Activated T-helper 17 cell treated with anti-CD3 and anti-CD28 coated beads, Interleukin-2, amount 50 U/mL, for 72 hours (primary cell): ENCODE measurements around the gene LRP5. TPM values are rescaled to one million over a fixed set of nuclear protein-coding genes. Genes with fewer than 3 reads are reported as not detected.

ENCODE experiments used
- ATAC-seq: fragments of 150-1000 bp; cut with Tn5 transposase; replicated peaks from 2 replicates; pipeline ENCODE4 v1.10.0; 2021; ENCODE audit warnings: mild to moderate bottlenecking, moderate library complexity
- H3K27ac Mint-ChIP-seq: one replicate; pipeline ENCODE4 v1.8.0; 2022; ENCODE audit warnings: mixed read lengths
- H3K27me3 Mint-ChIP-seq: one replicate; pipeline ENCODE4 v1.8.0; 2022; ENCODE audit warnings: mixed read lengths
- H3K36me3 Mint-ChIP-seq: one replicate; pipeline ENCODE4 v1.8.0; 2022; ENCODE audit warnings: low read depth, mild to moderate bottlenecking, mixed read lengths
- H3K4me1 Mint-ChIP-seq: one replicate; pipeline ENCODE4 v1.8.0; 2022; ENCODE audit warnings: mixed read lengths
- H3K4me3 Mint-ChIP-seq: one replicate; pipeline ENCODE4 v1.8.0; 2022; ENCODE audit warnings: mild to moderate bottlenecking, mixed read lengths
- H3K9me3 Mint-ChIP-seq: one replicate; pipeline ENCODE4 v1.8.0; 2022; ENCODE audit warnings: mixed read lengths
- total RNA-seq, 2 donors: library from RNA; stranded (reverse); gene quantifications; one replicate each; pipeline ENCODE4 v1.2.3, GENCODE V29; 2022

Gene LRP5
- total RNA-seq, 2 donors from 2014 or later: 4.6 to 6.0 TPM

GRCh38 chr11:68326334-68327215, 14.2 kb downstream of the LRP5 start:
- Mint-ChIP-seq H3K36me3 (no peaks in the 10 kb centered on the region), H3K27ac (no peak overlapping the region), H3K4me3 (no peak overlapping the region), H3K27me3 (no peaks in the 10 kb centered on the region), H3K4me1 (peaks cover 10% of the 10 kb centered on the region), H3K9me3 (no peaks in the 10 kb centered on the region)
- no peak for ATAC-seq

- H3K9me3 Mint-ChIP-seq: no peaks in the 10 kb centered on the region
- H3K36me3 Mint-ChIP-seq: no peaks in the 10 kb centered on the region
- no peaks in the 10 kb centered on the region for H3K27me3 Mint-ChIP-seq
- ATAC-seq: no peak
- H3K4me1 Mint-ChIP-seq: peaks cover 18% of the 10 kb centered on the region
- H3K4me3 Mint-ChIP-seq: no peak overlapping the region
- H3K27ac Mint-ChIP-seq: no peak overlapping the region
Measured at GRCh38 chr11:68327586-68328370, 15.4 kb downstream of the LRP5 start.

GRCh38 chr11:68328374-68329091, 16.1 kb downstream of the LRP5 start:
- H3K4me1 Mint-ChIP-seq: peaks cover 21% of the 10 kb centered on the region
- no peak overlapping the region for H3K27ac Mint-ChIP-seq
- no peaks in the 10 kb centered on the region for H3K36me3 Mint-ChIP-seq
- ATAC-seq: no peak
- no peak overlapping the region for H3K4me3 Mint-ChIP-seq
- no peaks in the 10 kb centered on the region for H3K9me3 Mint-ChIP-seq
- H3K27me3 Mint-ChIP-seq: no peaks in the 10 kb centered on the region

GRCh38 chr11:68329536-68329935, 17.1 kb downstream of the LRP5 start:
- no peak for ATAC-seq
- Mint-ChIP-seq H3K9me3 (no peaks in the 10 kb centered on the region), H3K36me3 (no peaks in the 10 kb centered on the region), H3K27me3 (no peaks in the 10 kb centered on the region), H3K4me3 (no peak overlapping the region), H3K4me1 (peaks cover 21% of the 10 kb centered on the region), H3K27ac (no peak overlapping the region)

DNA sequence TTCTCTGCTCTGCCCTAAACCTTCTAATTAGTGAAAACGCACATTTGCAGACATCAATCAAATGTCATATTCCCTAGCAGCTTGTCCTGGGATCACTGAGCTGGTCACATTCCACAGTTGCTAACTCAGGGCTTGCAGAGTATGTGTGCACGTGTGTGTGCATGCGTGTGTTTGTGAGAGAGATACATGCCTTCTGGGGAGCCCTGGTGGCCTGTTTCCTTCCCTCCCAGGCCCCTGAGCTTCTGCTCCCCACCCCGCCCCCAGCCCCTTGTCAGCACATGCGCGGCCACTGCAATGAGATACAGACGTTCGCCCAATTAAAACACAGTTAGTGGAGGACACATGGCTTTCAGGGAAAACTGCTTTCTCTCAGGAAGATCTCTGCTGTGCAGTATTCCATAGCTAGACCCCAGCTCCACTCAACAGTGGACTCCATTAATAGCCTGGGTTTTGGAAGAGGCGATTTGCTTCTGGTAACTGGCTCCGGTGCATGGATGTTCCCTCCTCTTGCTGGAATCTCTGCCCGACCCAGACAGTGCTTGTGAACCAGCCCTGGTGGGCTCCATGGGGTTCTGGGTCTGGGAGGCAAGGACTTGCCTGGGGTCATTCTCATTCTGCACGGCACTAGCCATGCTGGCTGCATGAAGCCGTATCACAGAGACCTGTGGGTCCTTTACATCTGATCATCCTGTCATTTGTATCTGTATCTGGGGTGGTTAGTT, 17.7 kb downstream of the LRP5 start:
- Mint-ChIP-seq H3K27me3 (no peaks in the 10 kb centered on the region), H3K4me1 (peaks cover 21% of the 10 kb centered on the region), H3K9me3 (no peaks in the 10 kb centered on the region), H3K36me3 (no peaks in the 10 kb centered on the region), H3K4me3 (no peak overlapping the region), H3K27ac (no peak overlapping the region)
- no peak for ATAC-seq

GRCh38 chr11:68330700-68331337, 18.4 kb downstream of the LRP5 start:
- Mint-ChIP-seq H3K36me3 (no peaks in the 10 kb centered on the region), H3K27ac (no peak overlapping the region), H3K27me3 (no peaks in the 10 kb centered on the region), H3K9me3 (no peaks in the 10 kb centered on the region), H3K4me1 (peaks cover 24% of the 10 kb centered on the region), H3K4me3 (peak overlapping the region; percentile 12)
- no peak for ATAC-seq

DNA sequence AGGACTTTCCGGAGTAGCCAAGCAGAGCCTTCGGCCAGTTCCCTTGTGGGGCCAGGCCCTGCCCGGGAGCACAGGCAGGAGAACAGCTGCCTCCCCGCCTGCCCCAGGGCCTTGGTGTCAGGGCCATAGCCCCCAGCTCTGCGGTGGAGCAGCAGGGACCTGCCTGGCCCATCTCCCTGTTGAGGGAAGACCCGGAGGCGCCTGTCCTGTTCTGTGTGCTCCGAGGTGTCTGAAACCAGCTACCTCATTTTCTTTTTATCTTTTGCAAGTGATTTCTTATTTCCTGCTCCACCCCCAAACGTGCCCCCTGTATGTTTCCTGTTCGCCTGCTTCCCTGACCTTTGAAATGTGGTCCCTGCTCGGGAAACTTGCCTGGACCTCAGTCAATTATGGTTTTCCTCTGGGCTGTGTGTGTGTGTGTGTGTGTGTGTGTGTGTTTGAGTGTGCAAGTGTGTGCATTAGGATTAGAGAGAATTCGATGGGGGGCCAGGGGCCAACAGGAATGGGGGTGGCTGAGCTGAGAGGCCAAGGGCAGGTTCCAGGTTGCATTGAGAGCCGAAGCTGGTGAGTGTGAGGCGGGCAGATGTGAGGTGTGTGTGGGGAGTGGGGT, 19.1 kb downstream of the LRP5 start:
- Mint-ChIP-seq H3K4me1 (peaks cover 26% of the 10 kb centered on the region), H3K4me3 (peak overlapping the region; percentile 12)

GRCh38 chr11:68332186-68332585, 19.8 kb downstream of the LRP5 start:
- Mint-ChIP-seq H3K27ac (peak overlapping the region; percentile 13), H3K36me3 (no peaks in the 10 kb centered on the region), H3K9me3 (no peaks in the 10 kb centered on the region), H3K4me3 (no peak overlapping the region), H3K27me3 (no peaks in the 10 kb centered on the region), H3K4me1 (peaks cover 32% of the 10 kb centered on the region)
- no peak for ATAC-seq

More for the DNA sequence above, 19.1 kb downstream of the LRP5 start:
- peak overlapping the region; percentile 13 for H3K27ac Mint-ChIP-seq
- no peaks in the 10 kb centered on the region for H3K9me3 Mint-ChIP-seq
- no peaks in the 10 kb centered on the region for H3K27me3 Mint-ChIP-seq
- no peaks in the 10 kb centered on the region for H3K36me3 Mint-ChIP-seq
- ATAC-seq: no peak

- Mint-ChIP-seq H3K27me3 (no peaks in the 10 kb centered on the region), H3K4me3 (no peak overlapping the region), H3K9me3 (no peaks in the 10 kb centered on the region), H3K36me3 (no peaks in the 10 kb centered on the region), H3K4me1 (peaks cover 36% of the 10 kb centered on the region), H3K27ac (no peak overlapping the region)
- ATAC-seq: no peak
Measured at GRCh38 chr11:68333173-68333572, 20.8 kb downstream of the LRP5 start.

GRCh38 chr11:68334923-68335322, 22.5 kb downstream of the LRP5 start:
- H3K4me3 Mint-ChIP-seq: no peak overlapping the region
- peaks cover 43% of the 10 kb centered on the region for H3K4me1 Mint-ChIP-seq
- no peak overlapping the region for H3K27ac Mint-ChIP-seq
- H3K36me3 Mint-ChIP-seq: no peaks in the 10 kb centered on the region
- ATAC-seq: no peak
- no peaks in the 10 kb centered on the region for H3K27me3 Mint-ChIP-seq
- no peaks in the 10 kb centered on the region for H3K9me3 Mint-ChIP-seq

GRCh38 chr11:68335683-68336082, 23.3 kb downstream of the LRP5 start:
- no peak for ATAC-seq
- H3K9me3 Mint-ChIP-seq: no peaks in the 10 kb centered on the region
- H3K4me3 Mint-ChIP-seq: no peak overlapping the region
- H3K36me3 Mint-ChIP-seq: no peaks in the 10 kb centered on the region
- no peak overlapping the region for H3K27ac Mint-ChIP-seq
- H3K4me1 Mint-ChIP-seq: peaks cover 46% of the 10 kb centered on the region
- no peaks in the 10 kb centered on the region for H3K27me3 Mint-ChIP-seq

GRCh38 chr11:68336716-68337115, 24.3 kb downstream of the LRP5 start:
- peaks cover 45% of the 10 kb centered on the region for H3K4me1 Mint-ChIP-seq
- ATAC-seq: no peak
- H3K36me3 Mint-ChIP-seq: no peaks in the 10 kb centered on the region
- H3K27me3 Mint-ChIP-seq: no peaks in the 10 kb centered on the region
- H3K27ac Mint-ChIP-seq: peak overlapping the region; percentile 75
- no peaks in the 10 kb centered on the region for H3K9me3 Mint-ChIP-seq
- H3K4me3 Mint-ChIP-seq: peak overlapping the region; percentile 50

DNA sequence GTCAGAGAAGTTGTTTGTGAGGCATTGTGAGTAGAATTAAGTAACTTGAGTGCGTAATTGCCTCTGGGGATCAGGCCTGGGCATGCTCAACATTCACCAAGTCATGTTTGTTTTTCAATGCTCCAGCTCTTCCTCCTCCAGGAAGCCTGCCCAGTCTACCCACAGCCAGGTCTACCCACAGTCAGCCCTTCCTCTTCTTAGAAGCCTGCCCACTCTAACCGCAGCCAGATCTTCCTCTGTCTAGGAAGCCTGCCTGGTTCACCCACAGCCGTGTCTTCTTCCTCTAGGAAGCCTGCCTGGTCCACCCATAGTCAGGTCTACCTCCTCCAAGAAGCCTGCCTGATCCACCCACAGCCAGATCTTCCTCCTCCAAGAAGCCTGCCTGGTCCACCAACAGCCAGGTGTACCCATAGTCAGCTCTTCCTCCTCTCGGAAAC, 25.0 kb downstream of the LRP5 start:
- peaks cover 41% of the 10 kb centered on the region for H3K4me1 Mint-ChIP-seq
- no peaks in the 10 kb centered on the region for H3K9me3 Mint-ChIP-seq
- H3K4me3 Mint-ChIP-seq: peak overlapping the region; percentile 50
- H3K27me3 Mint-ChIP-seq: no peaks in the 10 kb centered on the region
- H3K27ac Mint-ChIP-seq: peak overlapping the region; percentile 75
- peak; percentile 31 for ATAC-seq
- H3K36me3 Mint-ChIP-seq: no peaks in the 10 kb centered on the region
